K562 (cell line): ENCODE results near the gene SLC7A8. TPM values are rescaled to one million over a fixed set of nuclear protein-coding genes. Genes with fewer than 3 reads are reported as not detected.

ENCODE experiments used
- BDP1 ChIP-seq: IDR thresholded peaks from 3 replicates; pipeline ENCODE4 v1.6.1; 2011; ENCODE audit not compliant: insufficient read length, insufficient read depth
- EP400 ChIP-seq: fragments of 450-650 bp; IDR thresholded peaks from 2 replicates; pipeline ENCODE4 v1.6.1; 2017; ENCODE audit warnings: antibody characterized with exemption, mild to moderate bottlenecking, moderate library complexity
- FOXJ3 ChIP-seq: sonication (generic); formaldehyde crosslinking; IDR thresholded peaks from 2 replicates; pipeline ENCODE4 v1.4.0; 2020; ENCODE audit warnings: mild to moderate bottlenecking, missing genetic modification reagents
- GTF2F1 ChIP-seq: IDR thresholded peaks from 2 replicates; pipeline ENCODE4 v1.6.1; 2011; ENCODE audit warnings: low read depth, low read length, improper control_type of control experiment
- HNRNPLL ChIP-seq: fragments of 200-400 bp; formaldehyde crosslinking; IDR thresholded peaks from 2 replicates; pipeline ENCODE4 v1.6.1; 2017; ENCODE audit warnings: low read length, low read depth, mild to moderate bottlenecking; ENCODE audit not compliant: poor library complexity, severe bottlenecking
- JUN ChIP-seq, 2 experiments: sonication (generic) in 1 of 2; formaldehyde crosslinking in 1 of 2; IDR thresholded peaks; 2 replicates each; pipeline versions ENCODE4 v1.6.1 to v1.8.0; 2012 to 2022; ENCODE audit warnings: borderline replicate concordance in 2 of 2, mild to moderate bottlenecking in 2 of 2, improper control_type of control experiment in 1 of 2, low read depth in 1 of 2, low read length in 1 of 2, missing genetic modification reagents in 1 of 2
- L3MBTL2 ChIP-seq: fragments of 450-650 bp; IDR thresholded peaks from 2 replicates; pipeline ENCODE4 v1.6.1; 2016; ENCODE audit warnings: mild to moderate bottlenecking, moderate library complexity
- POLR2AphosphoS2 ChIP-seq: IDR thresholded peaks from 2 replicates; pipeline ENCODE4 v1.6.1; 2012; ENCODE audit warnings: low read length, improper control_type of control experiment
- SPI1 ChIP-seq: IDR thresholded peaks from 2 replicates; pipeline ENCODE4 v1.6.1; 2011; ENCODE audit warnings: low read depth, low read length, control low read depth, borderline replicate concordance
- U2AF1 ChIP-seq: fragments of 200-400 bp; formaldehyde crosslinking; optimal IDR thresholded peaks from 2 replicates; pipeline ENCODE3; 2017; ENCODE audit warnings: mild to moderate bottlenecking, low read depth, low read length, moderate library complexity
- ZNF408 ChIP-seq: fragments of 250-450 bp; sonication (Bioruptor Pico); IDR thresholded peaks from 2 replicates; pipeline ENCODE4 v1.4.0; 2020; ENCODE audit warnings: low read depth, mild to moderate bottlenecking, moderate library complexity
- polyA plus RNA-seq, 8 experiments: library from polyadenylated mRNA; depleted of rRNA in 4 of 8; stranded (reverse) in 5 of 8; unstranded in 3 of 8; fragments of >200 nt; fragmentation: Nextera tagmentation in 2 of 8; fragmentation: Illumina TruSeq in 1 of 8; extraction: Ambion mirVana in 2 of 8; extraction: Trizol in 1 of 8; gene quantifications; 2 replicates each; pipeline versions ENCODE4 v1.2.1 to v1.2.3, GENCODE V29; 2011 to 2014; ENCODE audit warnings: inconsistent platforms in 1 of 8, missing spikeins in 1 of 8
- total RNA-seq, 7 experiments: library from RNA; depleted of rRNA in 6 of 7; stranded (reverse); fragments of >200 nt in 6 of 7; fragmentation: Illumina TruSeq in 2 of 7; extraction: Trizol in 2 of 7; gene quantifications; 2 replicates each; pipeline versions ENCODE4 v1.2.1 to v1.2.3, GENCODE V29; 2011 to 2021; ENCODE audit warnings: low replicate concordance in 1 of 7
- TF ChIP-seq, protein P1 (sequence below): fragments of 450-650 bp; formaldehyde crosslinking; IDR thresholded peaks from 2 replicates; pipeline ENCODE4 v1.4.0; 2020; ENCODE audit warnings: mild to moderate bottlenecking, moderate library complexity
- TF ChIP-seq, protein P2 (sequence below): fragments of 250-450 bp; sonication (Bioruptor Pico); IDR thresholded peaks from 2 replicates; pipeline ENCODE4 v1.5.0; 2021; ENCODE audit warnings: mild to moderate bottlenecking, borderline replicate concordance
- TF ChIP-seq, protein P3 (sequence below): fragments of 250-450 bp; sonication (Bioruptor Pico); IDR thresholded peaks from 2 replicates; pipeline ENCODE4 v1.8.0; 2021; ENCODE audit warnings: moderate library complexity, mild to moderate bottlenecking, inconsistent platforms
- TF ChIP-seq, protein P4 (sequence below), 3 experiments: fragments of 200-800 bp in 1 of 3; fragments of 250-450 bp in 1 of 3; fragments of 450-650 bp in 1 of 3; sonication (Bioruptor Pico) in 1 of 3; sonication (Bioruptor generic) in 1 of 3; formaldehyde crosslinking in 1 of 3; IDR thresholded peaks; 2 replicates each; pipeline versions ENCODE4 v1.6.1 to v1.8.0; 2016 to 2022; ENCODE audit warnings: mild to moderate bottlenecking in 2 of 3, missing genetic modification characterization in 2 of 3, missing compliant biosample characterization in 1 of 3, moderate library complexity in 1 of 3
- TF ChIP-seq, protein P5 (sequence below): fragments of 250-450 bp; sonication (Bioruptor Pico); IDR thresholded peaks from 2 replicates; pipeline ENCODE4 v1.5.0; 2020; ENCODE audit warnings: mild to moderate bottlenecking, borderline replicate concordance

The SLC7A8 gene
- total and polyA plus RNA-seq, 9 of the 15 experiments (the other 6 are each of a cell fraction or from before 2014, with no cell fraction given) = 2.0 to 33.0 (median 6.0) TPM

DNA sequence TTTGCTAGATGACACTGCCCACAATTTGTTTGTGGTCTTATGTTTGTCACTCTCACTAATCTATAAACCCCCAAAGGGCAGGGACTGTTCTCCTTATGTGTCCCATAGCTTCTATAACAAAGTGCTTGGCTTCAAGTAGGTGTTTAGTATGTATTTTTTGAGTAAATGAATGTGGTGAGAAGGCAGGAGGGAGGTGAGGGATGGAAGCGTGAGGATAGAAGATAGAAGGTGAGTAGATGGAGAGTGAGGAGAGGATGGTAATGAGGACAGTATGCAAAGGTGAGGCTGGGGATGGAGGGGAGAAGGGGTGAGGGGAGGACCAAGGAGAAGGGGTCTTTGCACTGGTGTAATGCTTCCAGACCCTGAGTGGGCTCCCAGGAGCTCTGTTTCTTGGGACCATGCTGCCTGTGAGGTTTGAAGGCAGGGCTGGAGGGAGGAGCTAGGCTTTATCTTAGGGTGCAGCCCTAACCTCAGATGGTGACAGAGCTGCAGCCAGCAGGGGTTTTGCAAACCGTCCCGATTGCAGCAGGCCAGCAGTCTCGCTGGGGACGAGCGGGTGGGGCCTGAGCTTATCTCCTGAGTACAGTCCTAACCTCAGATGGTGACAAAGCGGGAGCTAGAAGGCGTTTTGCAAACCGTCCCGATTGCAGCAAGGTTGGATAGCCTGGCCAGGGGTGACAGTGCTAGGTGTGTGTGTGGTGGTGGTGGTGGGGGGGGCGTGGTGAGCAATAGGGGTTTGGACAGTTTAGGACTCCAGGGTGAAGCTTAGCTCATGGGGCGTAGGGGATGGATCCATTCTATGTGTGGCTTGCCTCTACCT is 70.9 kb downstream of the SLC7A8 start (continued):
- TF ChIP-seq, protein P1, sequence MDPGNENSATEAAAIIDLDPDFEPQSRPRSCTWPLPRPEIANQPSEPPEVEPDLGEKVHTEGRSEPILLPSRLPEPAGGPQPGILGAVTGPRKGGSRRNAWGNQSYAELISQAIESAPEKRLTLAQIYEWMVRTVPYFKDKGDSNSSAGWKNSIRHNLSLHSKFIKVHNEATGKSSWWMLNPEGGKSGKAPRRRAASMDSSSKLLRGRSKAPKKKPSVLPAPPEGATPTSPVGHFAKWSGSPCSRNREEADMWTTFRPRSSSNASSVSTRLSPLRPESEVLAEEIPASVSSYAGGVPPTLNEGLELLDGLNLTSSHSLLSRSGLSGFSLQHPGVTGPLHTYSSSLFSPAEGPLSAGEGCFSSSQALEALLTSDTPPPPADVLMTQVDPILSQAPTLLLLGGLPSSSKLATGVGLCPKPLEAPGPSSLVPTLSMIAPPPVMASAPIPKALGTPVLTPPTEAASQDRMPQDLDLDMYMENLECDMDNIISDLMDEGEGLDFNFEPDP (CRISPR knock-in tag) = no peak
- TF ChIP-seq, protein P2, sequence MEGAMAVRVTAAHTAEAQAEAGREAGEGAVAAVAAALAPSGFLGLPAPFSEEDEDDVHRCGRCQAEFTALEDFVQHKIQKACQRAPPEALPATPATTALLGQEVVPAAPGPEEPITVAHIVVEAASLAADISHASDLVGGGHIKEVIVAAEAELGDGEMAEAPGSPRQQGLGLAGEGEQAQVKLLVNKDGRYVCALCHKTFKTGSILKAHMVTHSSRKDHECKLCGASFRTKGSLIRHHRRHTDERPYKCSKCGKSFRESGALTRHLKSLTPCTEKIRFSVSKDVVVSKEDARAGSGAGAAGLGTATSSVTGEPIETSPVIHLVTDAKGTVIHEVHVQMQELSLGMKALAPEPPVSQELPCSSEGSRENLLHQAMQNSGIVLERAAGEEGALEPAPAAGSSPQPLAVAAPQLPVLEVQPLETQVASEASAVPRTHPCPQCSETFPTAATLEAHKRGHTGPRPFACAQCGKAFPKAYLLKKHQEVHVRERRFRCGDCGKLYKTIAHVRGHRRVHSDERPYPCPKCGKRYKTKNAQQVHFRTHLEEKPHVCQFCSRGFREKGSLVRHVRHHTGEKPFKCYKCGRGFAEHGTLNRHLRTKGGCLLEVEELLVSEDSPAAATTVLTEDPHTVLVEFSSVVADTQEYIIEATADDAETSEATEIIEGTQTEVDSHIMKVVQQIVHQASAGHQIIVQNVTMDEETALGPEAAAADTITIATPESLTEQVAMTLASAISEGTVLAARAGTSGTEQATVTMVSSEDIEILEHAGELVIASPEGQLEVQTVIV = no peak
- TF ChIP-seq FOXJ3 (no peak), GTF2F1 (no peak), ZNF408 (CRISPR knock-in tag) (no peak), JUN (IDR thresholded peaks at IDR 0.05; ENCODE audit: borderline replicate concordance, low read depth, low read length) (peak; percentile 90), JUN (CRISPR knock-in tag; IDR thresholded peaks at IDR 0.05; ENCODE audit: borderline replicate concordance) (peak; percentile 87; the same call in 1 of the 2 replicates), BDP1 (no peak), SPI1 (no peak), U2AF1 (no peak), HNRNPLL (no peak), POLR2AphosphoS2 (no peak), L3MBTL2 (peak; percentile 74), EP400 (peak; percentile 48; the same call in 1 of the 2 replicates)
- TF ChIP-seq, protein P3, sequence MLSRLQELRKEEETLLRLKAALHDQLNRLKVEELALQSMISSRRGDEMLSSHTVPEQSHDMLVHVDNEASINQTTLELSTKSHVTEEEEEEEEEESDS = no peak
- TF ChIP-seq, protein P4, sequence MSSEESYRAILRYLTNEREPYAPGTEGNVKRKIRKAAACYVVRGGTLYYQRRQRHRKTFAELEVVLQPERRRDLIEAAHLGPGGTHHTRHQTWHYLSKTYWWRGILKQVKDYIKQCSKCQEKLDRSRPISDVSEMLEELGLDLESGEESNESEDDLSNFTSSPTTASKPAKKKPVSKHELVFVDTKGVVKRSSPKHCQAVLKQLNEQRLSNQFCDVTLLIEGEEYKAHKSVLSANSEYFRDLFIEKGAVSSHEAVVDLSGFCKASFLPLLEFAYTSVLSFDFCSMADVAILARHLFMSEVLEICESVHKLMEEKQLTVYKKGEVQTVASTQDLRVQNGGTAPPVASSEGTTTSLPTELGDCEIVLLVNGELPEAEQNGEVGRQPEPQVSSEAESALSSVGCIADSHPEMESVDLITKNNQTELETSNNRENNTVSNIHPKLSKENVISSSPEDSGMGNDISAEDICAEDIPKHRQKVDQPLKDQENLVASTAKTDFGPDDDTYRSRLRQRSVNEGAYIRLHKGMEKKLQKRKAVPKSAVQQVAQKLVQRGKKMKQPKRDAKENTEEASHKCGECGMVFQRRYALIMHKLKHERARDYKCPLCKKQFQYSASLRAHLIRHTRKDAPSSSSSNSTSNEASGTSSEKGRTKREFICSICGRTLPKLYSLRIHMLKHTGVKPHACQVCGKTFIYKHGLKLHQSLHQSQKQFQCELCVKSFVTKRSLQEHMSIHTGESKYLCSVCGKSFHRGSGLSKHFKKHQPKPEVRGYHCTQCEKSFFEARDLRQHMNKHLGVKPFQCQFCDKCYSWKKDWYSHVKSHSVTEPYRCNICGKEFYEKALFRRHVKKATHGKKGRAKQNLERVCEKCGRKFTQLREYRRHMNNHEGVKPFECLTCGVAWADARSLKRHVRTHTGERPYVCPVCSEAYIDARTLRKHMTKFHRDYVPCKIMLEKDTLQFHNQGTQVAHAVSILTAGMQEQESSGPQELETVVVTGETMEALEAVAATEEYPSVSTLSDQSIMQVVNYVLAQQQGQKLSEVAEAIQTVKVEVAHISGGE (CRISPR knock-in tag; IDR thresholded peaks at IDR 0.05) = peak in 1 of 3 experiments; percentile 62; a peak in 1 of 6 replicates
- TF ChIP-seq, protein P5, sequence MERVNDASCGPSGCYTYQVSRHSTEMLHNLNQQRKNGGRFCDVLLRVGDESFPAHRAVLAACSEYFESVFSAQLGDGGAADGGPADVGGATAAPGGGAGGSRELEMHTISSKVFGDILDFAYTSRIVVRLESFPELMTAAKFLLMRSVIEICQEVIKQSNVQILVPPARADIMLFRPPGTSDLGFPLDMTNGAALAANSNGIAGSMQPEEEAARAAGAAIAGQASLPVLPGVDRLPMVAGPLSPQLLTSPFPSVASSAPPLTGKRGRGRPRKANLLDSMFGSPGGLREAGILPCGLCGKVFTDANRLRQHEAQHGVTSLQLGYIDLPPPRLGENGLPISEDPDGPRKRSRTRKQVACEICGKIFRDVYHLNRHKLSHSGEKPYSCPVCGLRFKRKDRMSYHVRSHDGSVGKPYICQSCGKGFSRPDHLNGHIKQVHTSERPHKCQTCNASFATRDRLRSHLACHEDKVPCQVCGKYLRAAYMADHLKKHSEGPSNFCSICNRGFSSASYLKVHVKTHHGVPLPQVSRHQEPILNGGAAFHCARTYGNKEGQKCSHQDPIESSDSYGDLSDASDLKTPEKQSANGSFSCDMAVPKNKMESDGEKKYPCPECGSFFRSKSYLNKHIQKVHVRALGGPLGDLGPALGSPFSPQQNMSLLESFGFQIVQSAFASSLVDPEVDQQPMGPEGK (CRISPR knock-in tag) = no peak
